Neutrophil (primary cell): ENCODE results near the gene KIZ.

Experiments used
- H3K27ac ChIP-seq: fragments of 200-600 bp; sonication (generic); 2 replicates; pipeline ENCODE4 v1.5.1; 2016; ENCODE audit warnings: mild to moderate bottlenecking, moderate library complexity
- H3K27me3 ChIP-seq: fragments of 200-600 bp; sonication (generic); 2 replicates; pipeline ENCODE4 v1.6.0; 2016; ENCODE audit warnings: mild to moderate bottlenecking
- H3K36me3 ChIP-seq: fragments of 200-600 bp; sonication (generic); 2 replicates; pipeline ENCODE4 v1.5.1; 2017
- H3K4me1 ChIP-seq, 2 experiments: fragments of 200-600 bp in 1 of 2; sonication (generic) in 1 of 2; 1 replicate in 1 of 2; 2 replicates in 1 of 2; pipeline versions ENCODE4 v1.5.1 to v1.6.1; 2013 to 2016; ENCODE audit warnings: low read depth in 1 of 2, low read length in 1 of 2, mild to moderate bottlenecking in 1 of 2, moderate library complexity in 1 of 2; ENCODE audit not compliant: control insufficient read depth in 1 of 2, insufficient read depth in 1 of 2
- H3K4me3 ChIP-seq, 2 experiments: fragments of 200-600 bp in 1 of 2; sonication (generic) in 1 of 2; 1 replicate in 1 of 2; 2 replicates in 1 of 2; pipeline ENCODE4 v1.5.1; 2013 to 2016; ENCODE audit warnings: low read depth in 1 of 2, low read length in 1 of 2, mild to moderate bottlenecking in 1 of 2, moderate library complexity in 1 of 2
- H3K9me3 ChIP-seq: fragments of 200-600 bp; sonication (generic); 2 replicates; pipeline ENCODE4 v1.5.1; 2016
- TF ChIP-seq, protein P1 (sequence below): fragments of 200-600 bp; sonication (generic); IDR thresholded peaks from 2 replicates; pipeline ENCODE4 v1.5.1; 2016; ENCODE audit warnings: antibody characterized with exemption

Gene KIZ

GRCh38 chr20:21099751-21100577 is 25.9 kb upstream of the KIZ start:
- Histone ChIP-seq H3K4me3 (peak overlapping the region; percentile 69 to 74), H3K36me3 (no peaks in the 10 kb centered on the region), H3K4me1 (peaks cover 34 to 37% of the 10 kb centered on the region in 2 experiments), H3K27me3 (peaks cover 100% of the 10 kb centered on the region), H3K27ac (peak overlapping the region; percentile 56), H3K9me3 (no peaks in the 10 kb centered on the region)
- TF ChIP-seq, protein P1, sequence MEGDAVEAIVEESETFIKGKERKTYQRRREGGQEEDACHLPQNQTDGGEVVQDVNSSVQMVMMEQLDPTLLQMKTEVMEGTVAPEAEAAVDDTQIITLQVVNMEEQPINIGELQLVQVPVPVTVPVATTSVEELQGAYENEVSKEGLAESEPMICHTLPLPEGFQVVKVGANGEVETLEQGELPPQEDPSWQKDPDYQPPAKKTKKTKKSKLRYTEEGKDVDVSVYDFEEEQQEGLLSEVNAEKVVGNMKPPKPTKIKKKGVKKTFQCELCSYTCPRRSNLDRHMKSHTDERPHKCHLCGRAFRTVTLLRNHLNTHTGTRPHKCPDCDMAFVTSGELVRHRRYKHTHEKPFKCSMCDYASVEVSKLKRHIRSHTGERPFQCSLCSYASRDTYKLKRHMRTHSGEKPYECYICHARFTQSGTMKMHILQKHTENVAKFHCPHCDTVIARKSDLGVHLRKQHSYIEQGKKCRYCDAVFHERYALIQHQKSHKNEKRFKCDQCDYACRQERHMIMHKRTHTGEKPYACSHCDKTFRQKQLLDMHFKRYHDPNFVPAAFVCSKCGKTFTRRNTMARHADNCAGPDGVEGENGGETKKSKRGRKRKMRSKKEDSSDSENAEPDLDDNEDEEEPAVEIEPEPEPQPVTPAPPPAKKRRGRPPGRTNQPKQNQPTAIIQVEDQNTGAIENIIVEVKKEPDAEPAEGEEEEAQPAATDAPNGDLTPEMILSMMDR: no peak

DNA sequence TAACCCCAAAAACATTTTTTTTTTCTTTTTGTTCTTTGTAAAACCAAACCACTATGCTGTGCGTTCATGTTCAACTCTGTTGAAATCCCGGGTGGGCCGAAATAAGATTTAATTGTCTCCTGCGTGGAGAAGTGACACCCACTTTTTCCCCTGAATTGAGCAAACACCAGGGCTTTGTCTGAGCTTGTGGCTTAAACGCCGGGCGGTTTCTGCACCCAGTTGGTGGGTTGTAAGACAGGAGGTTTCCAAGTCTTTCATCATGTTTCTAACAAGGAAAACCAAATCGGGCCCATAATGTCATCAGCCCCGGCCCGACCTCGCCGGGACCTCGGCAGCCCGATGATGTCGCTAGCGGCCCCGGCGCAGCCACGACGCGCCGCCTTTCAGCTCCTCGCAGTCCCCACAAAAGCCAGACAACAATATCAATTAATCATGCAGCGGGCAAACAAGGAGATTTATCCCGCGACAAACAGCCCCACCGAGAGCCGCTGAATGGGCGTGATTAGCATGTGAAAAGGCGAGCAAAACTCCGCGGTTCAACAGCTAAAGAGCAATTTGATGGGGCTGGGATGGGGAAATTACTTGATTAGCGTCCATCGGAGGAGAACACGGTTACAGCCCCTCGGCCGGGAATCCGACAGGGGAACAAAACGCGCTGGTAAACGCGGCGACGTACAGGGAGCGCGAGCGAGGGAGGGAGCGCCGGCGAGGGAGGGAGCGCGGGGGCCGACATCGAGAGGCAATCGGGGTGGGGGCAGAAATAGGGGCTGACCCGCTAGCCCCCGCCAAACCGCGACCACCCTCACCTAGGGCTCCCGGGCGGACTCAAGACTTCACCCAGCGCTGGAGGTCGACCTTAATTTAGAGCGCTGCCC is 25.1 kb upstream of the KIZ start:
- no peaks in the 10 kb centered on the region for H3K9me3 ChIP-seq
- peak overlapping the region; percentile 56 for H3K27ac ChIP-seq
- TF ChIP-seq, protein P1: no peak
- no peaks in the 10 kb centered on the region for H3K36me3 ChIP-seq
- peak overlapping the region; percentile 69 to 74 for H3K4me3 ChIP-seq
- H3K4me1 ChIP-seq: peaks cover 34 to 45% of the 10 kb centered on the region in 2 experiments
- H3K27me3 ChIP-seq: peaks cover 100% of the 10 kb centered on the region

DNA sequence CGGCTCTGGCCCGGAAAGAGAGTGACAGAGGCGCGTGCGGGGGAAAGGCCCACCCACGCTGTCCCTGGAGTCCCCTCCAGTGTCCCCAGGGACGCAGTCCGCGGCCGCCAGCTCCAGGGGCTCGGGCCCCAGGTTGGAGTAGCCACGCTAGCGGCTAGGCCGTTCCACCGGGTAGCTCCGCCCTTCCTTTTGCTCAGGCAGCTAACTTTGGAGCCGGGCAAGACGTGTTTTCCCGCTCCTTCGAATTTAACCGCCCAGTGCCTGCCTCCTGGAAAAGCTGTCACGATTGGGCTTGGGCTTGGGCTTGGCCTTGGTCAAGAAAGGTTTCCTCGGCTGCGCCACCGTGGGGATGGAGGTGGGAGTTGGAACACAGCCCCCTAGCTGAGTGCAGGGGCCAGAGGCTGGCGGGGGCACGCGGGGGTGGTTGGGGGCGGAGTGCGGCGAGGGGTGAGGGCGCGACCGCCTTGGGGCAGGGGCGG is 24.4 kb upstream of the KIZ start:
- peaks cover 100% of the 10 kb centered on the region for H3K27me3 ChIP-seq
- no peaks in the 10 kb centered on the region for H3K36me3 ChIP-seq
- H3K9me3 ChIP-seq: no peaks in the 10 kb centered on the region
- TF ChIP-seq, protein P1: no peak
- H3K27ac ChIP-seq: no peak overlapping the region
- H3K4me3 ChIP-seq: peak overlapping the region; percentile 69 to 74
- H3K4me1 ChIP-seq: peaks cover 34 to 45% of the 10 kb centered on the region in 2 experiments

DNA sequence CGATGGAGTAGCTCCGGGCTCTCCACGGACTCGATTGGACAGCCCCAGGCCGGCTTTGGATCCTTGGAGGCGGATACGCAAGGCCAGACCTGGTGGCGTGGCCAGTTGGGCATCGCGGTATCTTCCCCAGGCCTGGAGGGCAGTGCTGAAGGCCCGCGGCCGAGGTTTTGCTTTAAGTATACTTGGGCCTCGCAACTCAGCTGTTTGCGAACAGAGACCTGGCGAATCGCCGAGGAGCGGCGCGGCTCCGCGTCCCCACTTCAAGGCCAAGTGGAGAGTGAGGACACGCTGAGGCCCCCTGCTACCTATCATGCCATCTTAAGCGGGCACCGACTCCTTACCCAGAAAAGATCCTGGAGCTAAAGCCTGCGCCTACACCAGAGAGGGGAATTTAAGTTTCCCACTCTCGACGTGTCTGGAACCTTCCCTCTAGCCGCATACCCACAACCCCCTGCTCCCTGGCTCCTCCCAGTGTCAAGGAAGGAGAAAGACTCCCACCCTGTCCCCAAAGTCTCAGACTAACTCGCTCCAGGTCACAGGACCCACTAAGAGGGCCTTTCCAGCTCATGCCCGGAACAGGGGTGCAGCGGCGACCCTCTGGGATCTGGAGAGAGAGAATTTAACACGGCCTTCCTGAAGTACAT is 23.8 kb upstream of the KIZ start:
- Histone ChIP-seq H3K9me3 (no peaks in the 10 kb centered on the region), H3K27ac (no peak overlapping the region), H3K27me3 (peaks cover 100% of the 10 kb centered on the region), H3K36me3 (no peaks in the 10 kb centered on the region), H3K4me3 (peak overlapping the region; percentile 64 to 74), H3K4me1 (peaks cover 34 to 45% of the 10 kb centered on the region in 2 experiments)
- TF ChIP-seq, protein P1: no peak

DNA sequence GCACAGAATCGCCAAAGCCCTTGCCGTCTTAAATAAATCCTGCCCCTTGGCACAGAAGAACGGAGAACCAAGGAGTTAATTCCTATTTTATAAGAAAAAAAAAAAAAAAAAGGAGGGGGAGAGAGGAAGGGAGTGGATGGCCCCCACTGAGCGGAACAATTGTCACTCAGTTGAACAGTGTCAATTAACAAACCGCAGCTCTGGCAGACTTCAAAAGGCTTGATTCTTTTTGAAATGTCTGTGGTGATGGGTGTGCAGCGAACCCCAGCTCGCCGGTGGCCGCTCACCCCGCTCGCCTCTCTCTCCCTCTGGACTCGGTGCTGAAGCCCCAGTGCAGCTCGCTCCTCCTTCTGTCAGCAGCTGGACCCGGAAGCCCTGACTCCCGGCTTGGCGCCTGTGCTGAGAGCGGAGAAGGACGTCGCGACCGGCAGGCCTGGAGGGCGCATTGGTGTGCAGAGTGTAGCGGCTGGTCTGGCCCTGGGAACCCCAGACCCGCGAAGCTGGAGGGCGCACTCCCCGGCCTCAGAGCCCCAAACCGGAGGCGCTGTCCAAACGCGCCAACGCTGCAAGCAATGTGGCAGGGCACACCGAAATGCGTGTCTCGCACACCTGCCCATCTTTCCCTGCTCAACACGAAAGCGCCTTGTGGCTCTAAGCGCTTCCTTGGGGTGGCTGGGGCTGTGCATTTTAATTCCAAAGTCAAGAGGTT is 23.1 kb upstream of the KIZ start:
- TF ChIP-seq, protein P1: no peak
- Histone ChIP-seq H3K4me3 (peak overlapping the region; percentile 64 to 74), H3K27me3 (peaks cover 100% of the 10 kb centered on the region), H3K36me3 (no peaks in the 10 kb centered on the region), H3K9me3 (no peaks in the 10 kb centered on the region), H3K27ac (no peak overlapping the region), H3K4me1 (peaks cover 34 to 45% of the 10 kb centered on the region in 2 experiments)
